ENCODE data around the gene ANKH. TPM values are rescaled to one million over a fixed set of nuclear protein-coding genes. Genes with fewer than 3 reads are reported as not detected.
A peak's percentile ranks its signal among the peaks of the same experiment; 100 is the strongest.

The ANKH gene
- total and polyA plus RNA-seq, 2 donors (not counting 1 experiment from before 2014, with no cell fraction given): 13.7 to 71.1 TPM

DNA sequence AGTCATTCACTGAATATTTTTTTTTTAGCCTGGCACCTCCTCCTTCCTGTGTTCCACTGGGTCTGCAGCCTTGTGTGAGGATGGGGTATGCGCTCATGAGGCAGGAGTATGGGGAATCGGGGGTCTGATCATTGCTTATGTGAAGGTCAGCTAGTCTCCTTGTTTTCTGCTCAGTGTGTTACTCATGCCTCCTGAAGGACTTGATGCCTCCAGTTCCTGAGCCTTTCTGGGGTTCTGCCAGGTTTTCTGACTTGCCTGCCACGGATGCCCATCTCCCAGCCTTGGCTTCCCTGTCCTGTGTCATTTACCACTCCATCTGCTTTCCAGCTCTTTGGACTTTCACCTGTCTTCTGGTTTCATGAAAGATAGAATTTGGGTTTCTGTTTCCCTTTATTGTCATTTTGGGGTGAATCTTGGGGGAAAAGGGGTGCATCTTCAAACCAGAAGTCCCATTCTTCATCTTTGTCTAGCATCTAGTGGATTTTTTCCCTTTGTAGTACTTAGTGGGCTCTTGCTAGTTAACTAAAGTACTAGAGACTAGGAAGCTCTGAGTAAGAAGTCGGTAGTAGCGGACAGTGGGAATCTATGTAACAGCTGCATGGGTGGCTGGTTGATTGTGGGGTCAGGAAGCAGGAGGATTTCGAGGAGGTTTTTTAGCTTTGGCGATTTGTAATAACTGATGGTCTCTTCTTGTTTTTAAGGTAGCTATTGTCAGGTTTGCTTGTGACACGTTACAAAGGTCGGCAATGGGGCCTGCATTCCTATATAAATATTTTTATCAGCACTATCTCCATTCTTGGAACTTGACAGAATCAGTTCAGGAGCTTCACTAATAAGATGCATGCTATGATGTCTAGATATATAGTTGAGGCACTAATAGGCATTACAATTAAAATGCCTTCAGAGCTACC lies 198.8 kb downstream of the ANKH start:
- no peak for TF ChIP-seq EZH2 (IDR thresholded peaks at IDR 0.05; ENCODE audit: borderline replicate concordance, insufficient read depth, low read depth, low read length, poor library complexity, severe bottlenecking)
- TF ChIP-seq CTCF (IDR thresholded peaks at IDR 0.05): no peak
- no peak for DNase-seq
- Histone ChIP-seq H3K4me1 (ENCODE audit: control insufficient read depth in 2 of 2, insufficient read depth in 2 of 2, low read length in 2 of 2) (peaks cover 69 to 76% of the 10 kb centered on the region in 2 donors), H3K27me3 (replicated peaks in 1 of 4; ENCODE audit: control extremely low read depth in 1 of 4, control insufficient read depth in 3 of 4, insufficient read depth in 4 of 4, low read length in 3 of 4) (no peaks in the 10 kb centered on the region), H3K36me3 (replicated peaks in 1 of 2; ENCODE audit: control extremely low read depth in 1 of 2, control insufficient read depth in 1 of 2, extremely low read depth in 1 of 2, insufficient read depth in 2 of 2, low read length in 1 of 2) (peaks cover under 1 to 16% of the 10 kb centered on the region in 2 experiments), H3K9ac (ENCODE audit: low read length) (no peak overlapping the region), H2AFZ (ENCODE audit: insufficient read depth, low read depth, low read length, poor library complexity, severe bottlenecking) (no peak overlapping the region), H3K27ac (ENCODE audit: low read length in 2 of 2) (no peak overlapping the region), H3K4me3 (ENCODE audit: control extremely low read depth in 1 of 5, extremely low read depth in 1 of 5, insufficient read depth in 1 of 5, low read depth in 2 of 5, low read length in 4 of 5) (no peak overlapping the region), H3K79me2 (ENCODE audit: control insufficient read depth, insufficient read depth, low read length) (peaks cover 89% of the 10 kb centered on the region), H4K20me1 (ENCODE audit: control insufficient read depth, insufficient read depth, low read length, poor library complexity, severe bottlenecking) (peaks cover 72% of the 10 kb centered on the region), H3K9me3 (ENCODE audit: control extremely low read depth in 1 of 3, control insufficient read depth in 2 of 3, insufficient read depth in 1 of 3, low read length in 2 of 3) (no peaks in the 10 kb centered on the region), H3K4me2 (replicated peaks; ENCODE audit: low read depth, low read length, poor library complexity, severe bottlenecking) (peak overlapping the region; percentile 33)
- intact Hi-C loops (cut with micrococcal nuclease): no loop called here
- Mint-ChIP-seq H3K9me3 (ENCODE audit: insufficient read depth) (no peaks in the 10 kb centered on the region), H3K27ac (peak overlapping the region; percentile 89), H3K4me1 (peaks cover 85% of the 10 kb centered on the region), H3K4me3 (peak overlapping the region; percentile 70), H3K27me3 (no peaks in the 10 kb centered on the region)
- WGBS (ENCODE audit: insufficient coverage): 93% methylated on average over 5 of the region's 9 CpGs
- ATAC-seq (ENCODE audit: low read depth): no peak
- ChIA-PET CTCF (interaction anchor here (1.0 to 1.9 kb wide), 5 partner anchors 11 to 24 kb away, joined by 3 to 8 read pairs (median 4); no protein-coding TSS in a partner anchor), POLR2A (no interaction called here)

DNA sequence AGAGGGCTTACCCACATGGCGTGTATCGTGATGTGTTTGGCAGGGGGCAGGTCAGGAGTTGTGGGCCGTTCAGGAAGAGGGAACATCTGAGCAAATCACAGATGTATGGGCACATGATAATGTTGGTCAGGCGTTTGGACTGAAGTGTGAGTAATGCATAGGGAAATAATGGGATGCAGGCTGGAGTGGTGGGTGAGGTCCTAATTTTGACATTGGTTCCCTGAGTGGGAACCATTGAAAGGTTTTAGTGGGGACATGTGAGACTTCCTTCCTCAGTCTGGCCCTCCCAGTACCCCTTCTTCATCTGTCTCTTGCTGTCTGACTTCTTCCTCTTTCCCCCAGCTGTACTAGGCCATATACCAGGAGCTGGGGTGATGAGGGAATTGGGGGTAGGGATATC lies 199.5 kb downstream of the ANKH start:
- Mint-ChIP-seq H3K4me1 (peaks cover 86% of the 10 kb centered on the region), H3K9me3 (ENCODE audit: insufficient read depth) (no peaks in the 10 kb centered on the region), H3K4me3 (peak overlapping the region; percentile 70), H3K27ac (peak overlapping the region; percentile 89), H3K27me3 (no peaks in the 10 kb centered on the region)
- H3K4me2 ChIP-seq (replicated peaks; ENCODE audit: low read depth, low read length, poor library complexity, severe bottlenecking): peak overlapping the region; percentile 33
- POLR2A ChIA-PET: no interaction called here
- no peak overlapping the region for H3K27ac ChIP-seq (ENCODE audit: low read length in 2 of 2)
- CTCF ChIA-PET: interaction anchor here (1.5 to 1.9 kb wide), 3 partner anchors 11 to 18 kb away, joined by 3 to 8 read pairs (median 4); no protein-coding TSS in a partner anchor
- H2AFZ ChIP-seq (ENCODE audit: insufficient read depth, low read depth, low read length, poor library complexity, severe bottlenecking): no peak overlapping the region
- H3K27me3 ChIP-seq (replicated peaks in 1 of 4; ENCODE audit: control extremely low read depth in 1 of 4, control insufficient read depth in 3 of 4, insufficient read depth in 4 of 4, low read length in 3 of 4): no peaks in the 10 kb centered on the region
- no peaks in the 10 kb centered on the region for H3K9me3 ChIP-seq (ENCODE audit: control extremely low read depth in 1 of 3, control insufficient read depth in 2 of 3, insufficient read depth in 1 of 3, low read length in 2 of 3)
- TF ChIP-seq CTCF (IDR thresholded peaks at IDR 0.05) (no peak), EZH2 (IDR thresholded peaks at IDR 0.05; ENCODE audit: borderline replicate concordance, insufficient read depth, low read depth, low read length, poor library complexity, severe bottlenecking) (no peak)
- peaks cover 0 to 19% of the 10 kb centered on the region in 2 experiments for H3K36me3 ChIP-seq (replicated peaks in 1 of 2; ENCODE audit: control extremely low read depth in 1 of 2, control insufficient read depth in 1 of 2, extremely low read depth in 1 of 2, insufficient read depth in 2 of 2, low read length in 1 of 2)
- WGBS (ENCODE audit: insufficient coverage): 64% methylated on average over 4 of the region's 4 CpGs
- peaks cover 71 to 81% of the 10 kb centered on the region in 2 donors for H3K4me1 ChIP-seq (ENCODE audit: control insufficient read depth in 2 of 2, insufficient read depth in 2 of 2, low read length in 2 of 2)
- H3K79me2 ChIP-seq (ENCODE audit: control insufficient read depth, insufficient read depth, low read length): peaks cover 96% of the 10 kb centered on the region
- H4K20me1 ChIP-seq (ENCODE audit: control insufficient read depth, insufficient read depth, low read length, poor library complexity, severe bottlenecking): peaks cover 77% of the 10 kb centered on the region
- ATAC-seq (ENCODE audit: low read depth): peak; percentile 37
- no peak overlapping the region for H3K9ac ChIP-seq (ENCODE audit: low read length)
- H3K4me3 ChIP-seq (ENCODE audit: control extremely low read depth in 1 of 5, extremely low read depth in 1 of 5, insufficient read depth in 1 of 5, low read depth in 2 of 5, low read length in 4 of 5): no peak overlapping the region
- intact Hi-C loops (cut with micrococcal nuclease): no loop called here
- DNase-seq: peak; percentile 43
